HG03108 (cell line): ENCODE data around the gene FRMPD4.

Experiments
- ATAC-seq: cut with Tn5 transposase; IDR thresholded peaks from one replicate; pipeline ENCODE4 v1.9.1; 2021; ENCODE audit warnings: moderate library complexity; ENCODE audit not compliant: unreplicated experiment

The FRMPD4 gene

DNA sequence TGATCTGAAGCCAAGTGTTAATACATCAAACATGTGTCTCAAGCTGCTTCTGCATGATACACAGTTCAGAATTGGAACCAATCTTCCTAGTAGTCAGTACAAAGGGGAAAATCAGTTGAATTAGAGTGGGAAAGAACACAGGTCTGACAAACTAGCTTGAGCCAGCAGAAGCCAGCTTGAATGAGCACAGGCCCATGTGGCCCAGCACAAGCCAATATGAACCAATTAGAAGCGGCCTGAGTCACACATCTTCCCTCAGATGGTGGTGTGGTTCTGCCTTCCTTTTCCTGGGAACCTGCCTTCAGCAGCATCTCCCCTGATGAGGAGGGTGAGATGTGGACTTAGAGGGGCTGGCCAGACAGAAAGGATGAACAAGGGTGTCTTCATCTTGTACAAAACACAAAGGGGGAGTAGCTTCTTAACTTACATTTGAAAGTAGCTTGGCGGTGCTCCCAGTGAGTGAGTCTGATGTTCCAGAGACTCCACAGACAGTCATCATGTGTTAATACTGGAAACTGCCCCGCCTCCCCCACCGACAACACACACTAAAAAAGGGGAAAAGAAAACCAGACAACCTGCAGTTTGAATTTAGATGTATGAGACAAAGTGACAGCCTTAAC is 72.0 kb downstream of the FRMPD4 start:
- no peak for ATAC-seq

GRCh38 chrX:12210971-12211370 is 72.7 kb downstream of the FRMPD4 start:
- no peak for ATAC-seq

DNA sequence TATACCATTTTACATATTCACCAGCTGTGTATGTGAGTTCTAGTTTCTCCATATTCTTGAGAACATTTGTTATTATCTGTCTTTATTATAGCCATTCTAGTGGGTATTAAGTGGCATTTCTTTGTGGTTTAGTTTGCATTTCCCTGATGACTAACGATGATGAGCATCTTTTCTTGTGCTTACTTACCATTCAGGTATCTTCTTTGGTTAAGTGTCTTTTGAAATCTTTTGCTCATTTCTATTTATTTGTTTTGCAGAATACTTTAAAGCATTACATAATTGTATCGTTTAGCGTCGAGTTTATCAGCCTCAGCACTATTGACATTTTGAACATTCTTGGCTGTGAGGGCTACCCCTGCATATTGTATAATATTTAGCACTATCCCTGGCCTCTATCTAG is 85.4 kb downstream of the FRMPD4 start:
- no peak for ATAC-seq

DNA sequence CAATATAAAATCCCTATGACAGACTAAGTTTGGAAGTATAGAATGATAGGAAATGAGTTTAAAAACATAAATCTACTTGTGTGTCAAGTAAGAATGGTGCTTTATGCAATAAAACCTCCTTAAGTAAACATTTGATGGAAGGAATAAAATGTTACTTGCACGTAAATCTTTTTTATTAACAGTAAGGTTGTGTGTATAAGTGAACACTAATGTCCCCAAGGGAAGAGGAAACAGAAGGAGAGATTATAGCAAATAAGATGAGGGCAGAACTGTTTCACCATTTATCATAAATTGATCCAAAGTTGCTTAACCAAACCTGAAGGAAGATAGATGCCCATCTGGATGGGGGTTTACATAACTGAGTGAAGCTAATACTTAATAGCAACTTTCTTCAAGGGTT is 86.8 kb downstream of the FRMPD4 start:
- ATAC-seq, result no peak

DNA sequence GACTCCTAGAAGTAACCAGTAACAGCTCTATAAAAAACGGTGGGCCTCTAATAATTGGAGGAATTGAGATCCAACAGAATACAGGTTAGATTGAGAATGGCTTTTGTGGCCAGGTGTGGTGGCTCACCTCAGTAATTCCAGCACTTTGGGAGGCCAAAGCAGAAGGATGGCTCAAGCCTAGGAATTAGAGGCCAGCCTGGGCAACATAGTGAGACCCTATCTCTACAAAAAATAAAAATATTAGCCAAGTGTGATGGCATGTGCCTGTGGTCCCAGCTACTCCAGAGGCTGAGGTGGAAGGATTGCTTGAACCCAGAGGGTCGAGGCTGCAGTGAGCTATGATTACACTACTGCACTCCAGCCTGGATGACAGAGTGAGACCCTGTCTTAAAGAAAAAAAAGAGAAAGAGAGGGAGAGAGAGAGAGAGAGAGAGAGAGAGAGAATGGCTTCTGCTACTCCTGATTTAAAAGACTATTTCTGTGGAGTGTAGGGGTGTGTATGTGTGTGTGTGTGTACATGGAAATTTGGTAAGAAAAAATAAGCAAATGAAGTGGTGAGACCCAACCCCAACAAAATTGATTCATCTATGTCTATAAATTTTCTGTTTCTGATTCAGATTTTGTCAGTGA is 89.3 kb downstream of the FRMPD4 start:
- ATAC-seq, result no peak

GRCh38 chrX:12228862-12229261 is 90.6 kb downstream of the FRMPD4 start:
- no peak for ATAC-seq

GRCh38 chrX:12229986-12230385 is 91.7 kb downstream of the FRMPD4 start:
- no peak for ATAC-seq

DNA sequence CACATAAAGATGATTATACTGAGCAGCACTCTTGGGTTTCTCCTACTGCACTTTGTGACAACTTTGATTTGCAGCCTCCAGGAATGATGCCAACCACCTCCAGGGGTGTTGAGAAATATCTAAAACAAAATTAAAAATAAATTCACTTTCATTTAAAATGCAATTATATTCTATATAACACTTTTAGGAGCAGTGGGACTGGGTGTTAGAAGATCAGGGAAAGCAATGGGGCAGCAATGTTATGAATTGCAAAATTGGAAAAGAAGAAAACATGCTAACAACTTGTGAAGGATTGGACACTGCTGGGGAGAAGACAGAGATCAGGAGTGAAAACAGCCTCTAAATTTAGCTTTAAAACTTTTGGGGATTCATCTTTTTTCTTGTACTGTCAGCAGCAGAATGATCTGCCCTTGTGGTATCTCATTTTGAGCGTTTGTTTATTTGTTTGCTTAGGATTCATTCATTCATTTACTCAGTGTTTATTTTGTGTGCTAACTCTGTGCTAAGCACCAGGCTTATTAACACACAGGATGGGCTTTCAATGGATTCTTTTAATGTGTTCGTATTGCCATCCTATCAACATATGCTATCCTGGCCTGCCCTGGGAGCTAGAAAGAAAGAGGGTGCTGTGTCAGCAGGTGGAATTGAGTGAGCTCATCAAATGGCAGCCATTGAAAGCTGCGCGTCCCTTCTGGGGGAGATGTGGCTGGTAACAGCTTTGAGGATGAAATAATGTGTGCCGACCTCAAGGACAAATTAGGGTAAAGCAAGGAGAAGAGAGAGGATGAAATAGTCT is 96.5 kb downstream of the FRMPD4 start:
- no peak for ATAC-seq

- ATAC-seq, result no peak
Observed at GRCh38 chrX:12236156-12236555, 97.9 kb downstream of the FRMPD4 start.

DNA sequence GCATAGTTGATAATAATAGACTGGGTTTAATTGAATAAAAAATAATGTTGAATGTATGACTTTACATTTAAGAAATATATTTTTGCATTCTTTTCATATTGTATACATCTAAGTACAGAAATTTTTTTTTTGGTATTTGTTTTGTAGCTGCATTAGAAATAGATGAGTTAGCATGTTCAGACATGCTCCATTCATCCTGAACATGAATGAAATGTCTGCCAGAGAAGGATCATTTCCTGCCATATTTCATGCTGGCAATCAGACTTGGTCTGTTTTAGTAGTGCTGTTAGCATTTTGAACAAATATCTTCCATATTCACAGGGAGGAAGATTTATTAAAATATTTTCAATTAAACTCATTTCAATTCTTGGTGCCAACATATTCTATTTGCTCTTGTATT is 98.9 kb downstream of the FRMPD4 start:
- ATAC-seq, result no peak

GRCh38 chrX:12237771-12238170 is 99.5 kb downstream of the FRMPD4 start:
- ATAC-seq, result no peak

DNA sequence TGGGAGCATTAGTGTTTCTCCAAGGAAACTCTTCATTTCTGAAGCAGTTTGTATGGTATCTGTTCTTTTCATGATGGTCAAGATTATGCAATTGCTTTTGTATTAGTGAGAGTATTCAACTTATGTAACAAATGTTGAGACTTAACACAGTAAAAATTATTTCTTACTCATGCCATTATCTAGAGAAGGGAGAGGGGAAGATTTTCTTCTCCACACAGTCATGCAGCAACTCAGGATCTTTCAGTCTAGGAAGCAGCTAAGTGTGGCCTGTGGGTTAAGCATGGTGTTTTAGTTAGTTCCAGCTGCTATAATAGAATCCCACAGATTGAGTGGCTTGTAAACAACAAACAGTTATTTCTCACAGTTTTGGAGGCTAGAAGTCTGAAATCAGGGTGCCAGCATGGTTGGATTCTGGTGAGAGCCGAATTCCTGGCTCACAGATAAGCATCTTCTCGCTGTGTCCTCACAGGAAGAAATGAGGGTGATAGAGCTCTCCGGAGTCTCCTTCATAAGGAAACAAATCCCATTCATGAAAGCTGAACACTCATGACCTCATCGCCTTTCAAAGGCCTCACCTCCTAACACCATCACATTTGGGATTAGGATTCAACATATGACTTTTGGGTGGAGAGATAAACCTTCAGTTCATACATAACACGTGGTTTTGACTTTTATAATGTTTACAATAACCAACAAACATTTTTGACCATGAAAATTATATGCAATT is 101.2 kb downstream of the FRMPD4 start:
- no peak for ATAC-seq

DNA sequence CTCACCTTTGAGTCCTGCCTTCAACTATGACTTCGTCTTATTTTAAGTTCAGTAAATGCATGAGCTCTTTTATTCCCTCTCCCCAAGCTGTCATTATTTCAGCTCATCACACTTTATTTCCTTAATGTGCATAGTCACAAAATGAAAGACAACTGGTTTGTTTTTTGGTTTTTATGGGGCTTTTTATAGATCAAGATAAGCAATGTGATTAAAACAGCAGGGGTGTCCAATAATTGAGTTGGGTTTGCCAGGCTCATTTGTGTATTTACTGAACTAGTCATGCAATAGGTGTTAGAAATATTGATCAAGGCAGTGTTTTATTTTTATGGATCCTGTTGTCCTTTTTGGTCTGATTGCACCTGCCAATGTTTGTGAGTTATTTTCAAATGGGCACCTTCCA is 102.2 kb downstream of the FRMPD4 start:
- no peak for ATAC-seq

- ATAC-seq, result no peak
Observed at GRCh38 chrX:12241026-12241425, 102.8 kb downstream of the FRMPD4 start.

DNA sequence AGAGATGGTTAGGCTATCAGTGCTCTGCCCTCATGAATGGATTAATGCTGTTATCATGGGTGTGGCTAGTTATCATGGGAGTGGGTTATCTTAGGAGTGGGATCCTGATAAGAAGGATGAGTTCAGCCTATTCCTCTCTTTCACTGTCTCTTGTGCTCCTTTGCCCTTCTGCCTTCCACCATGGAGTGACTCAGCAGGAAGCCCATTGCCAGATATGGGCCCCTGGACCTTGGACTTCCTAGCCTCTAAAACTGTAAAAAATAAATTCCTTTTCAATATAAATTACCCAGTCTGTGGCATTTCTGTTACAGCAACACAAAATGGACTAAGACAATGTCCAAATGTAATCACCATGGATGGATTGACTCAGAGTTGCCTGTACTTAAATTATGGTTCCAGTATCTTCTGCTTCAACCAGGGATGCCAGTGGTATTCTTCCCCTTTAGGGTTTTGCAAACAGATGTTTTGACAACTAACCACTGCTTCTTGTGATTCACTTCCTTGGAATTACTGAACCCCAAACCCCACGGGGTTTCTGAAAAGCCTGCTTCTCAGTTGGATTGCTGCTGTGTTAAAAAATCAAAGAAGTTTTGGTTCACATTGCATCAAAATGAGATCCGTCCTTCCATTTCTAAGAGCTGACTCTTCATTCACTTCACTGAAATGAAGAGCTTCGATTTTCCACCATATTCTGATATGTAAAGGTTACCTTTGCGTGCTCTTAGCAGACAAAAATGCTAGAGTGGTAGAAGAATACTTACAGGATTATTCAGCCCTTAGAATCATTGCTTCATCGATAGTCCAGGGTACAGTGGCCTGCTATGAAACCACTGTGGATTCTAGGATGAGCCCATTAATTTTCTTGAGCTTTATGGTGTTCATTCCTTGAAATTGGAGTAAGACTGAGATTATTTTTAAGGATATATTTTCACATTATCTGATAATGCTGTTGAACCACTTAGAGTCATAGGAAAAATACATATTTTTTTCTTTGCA is 107.7 kb downstream of the FRMPD4 start:
- ATAC-seq, result no peak

GRCh38 chrX:12249997-12250396 is 111.7 kb downstream of the FRMPD4 start:
- no peak for ATAC-seq

DNA sequence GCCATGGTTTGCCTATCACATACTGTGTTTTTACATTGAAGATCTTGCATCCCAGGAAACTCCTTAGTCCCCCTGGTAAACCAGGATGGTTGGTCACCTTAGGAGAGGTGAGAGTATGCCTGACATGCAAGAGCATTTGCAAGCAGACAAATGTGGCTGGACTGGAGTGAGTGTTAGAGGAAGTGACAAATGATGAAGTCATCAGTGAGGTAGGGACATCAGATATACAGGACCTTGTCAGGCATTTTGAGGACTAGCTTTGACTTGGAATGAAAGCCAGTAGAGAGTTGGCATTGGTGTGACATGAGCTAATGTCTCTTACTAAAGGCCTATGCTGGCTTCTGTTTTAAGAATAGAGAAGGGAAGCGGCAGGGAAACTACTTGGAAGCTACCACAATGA is 124.9 kb downstream of the FRMPD4 start:
- no peak for ATAC-seq

GRCh38 chrX:12269484-12269883 is 131.2 kb downstream of the FRMPD4 start:
- no peak for ATAC-seq

DNA sequence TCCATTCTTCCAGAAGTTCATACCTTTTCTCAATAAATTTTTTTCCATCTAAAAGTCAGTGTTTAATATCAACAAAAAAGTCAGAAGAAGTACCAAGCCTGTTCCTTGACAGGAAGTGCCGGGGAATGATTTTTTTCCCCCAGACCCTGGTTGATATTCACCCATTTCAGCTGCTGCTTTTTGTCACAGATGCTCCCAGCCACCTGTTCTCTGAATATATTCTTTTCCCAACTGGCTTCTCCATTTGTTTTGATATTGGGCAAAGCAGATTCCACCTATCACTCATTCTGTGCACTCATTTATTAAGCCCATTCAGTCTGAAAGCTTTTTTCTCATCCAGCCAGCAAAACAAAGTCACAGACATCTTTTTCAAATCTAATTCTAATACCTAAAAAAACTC is 139.9 kb downstream of the FRMPD4 start:
- ATAC-seq, result no peak

GRCh38 chrX:12282991-12283390 is 144.7 kb downstream of the FRMPD4 start:
- no peak for ATAC-seq
